ENCODE data around the gene CATSPERE.

Gene CATSPERE

GRCh38 chr1:244513493-244513892 is 52.4 kb downstream of the CATSPERE start:
- H3K79me2 ChIP-seq (ENCODE audit: insufficient read depth, low read length): no peaks in the 10 kb centered on the region
- no peak for DNase-seq
- peaks cover 14% of the 10 kb centered on the region for H3K9me3 ChIP-seq (ENCODE audit: insufficient read depth, low read length, severe bottlenecking)
- no peak for TF ChIP-seq CTCF (IDR thresholded peaks at IDR 0.05; ENCODE audit: borderline replicate concordance, extremely low read depth, low read length, poor library complexity, severe bottlenecking)
- no peak for TF ChIP-seq EZH2 (IDR thresholded peaks at IDR 0.05; ENCODE audit: borderline replicate concordance, low read depth, low read length, severe bottlenecking)
- H3K36me3 ChIP-seq (ENCODE audit: insufficient read depth, low read length): no peaks in the 10 kb centered on the region
- no peak overlapping the region for H3K9ac ChIP-seq (ENCODE audit: low read depth, low read length)
- no peak overlapping the region for H3K4me2 ChIP-seq (ENCODE audit: insufficient read depth, low read length)
- no peak for ATAC-seq (ENCODE audit: insufficient read depth, low read depth)
- H3K4me3 ChIP-seq (ENCODE audit: low read depth in 1 of 2, low read length in 2 of 2): no peak overlapping the region
- no peaks in the 10 kb centered on the region for H3K4me1 ChIP-seq (ENCODE audit: insufficient read depth, low read length)
- H3K27ac ChIP-seq (ENCODE audit: low read length): no peak overlapping the region
- no peaks in the 10 kb centered on the region for H3K27me3 ChIP-seq (ENCODE audit: insufficient read depth, low read length, poor library complexity)
- no peaks in the 10 kb centered on the region for H4K20me1 ChIP-seq (ENCODE audit: insufficient read depth, low read length)
- no peak overlapping the region for H2AFZ ChIP-seq (ENCODE audit: low read depth, low read length)

GRCh38 chr1:244515680-244516079 is 54.6 kb downstream of the CATSPERE start:
- H2AFZ ChIP-seq (ENCODE audit: low read depth, low read length): no peak overlapping the region
- H3K4me1 ChIP-seq (ENCODE audit: insufficient read depth, low read length): no peaks in the 10 kb centered on the region
- peaks cover 14% of the 10 kb centered on the region for H3K9me3 ChIP-seq (ENCODE audit: insufficient read depth, low read length, severe bottlenecking)

GRCh38 chr1:244536316-244536715 is 75.2 kb downstream of the CATSPERE start:
- Histone ChIP-seq H3K4me2 (ENCODE audit: insufficient read depth, low read length) (no peak overlapping the region), H3K79me2 (ENCODE audit: insufficient read depth, low read length) (no peaks in the 10 kb centered on the region), H4K20me1 (ENCODE audit: insufficient read depth, low read length) (no peaks in the 10 kb centered on the region), H3K27me3 (ENCODE audit: insufficient read depth, low read length, poor library complexity) (no peaks in the 10 kb centered on the region), H3K27ac (ENCODE audit: low read length) (no peak overlapping the region), H3K4me3 (ENCODE audit: low read depth in 1 of 2, low read length in 2 of 2) (no peak overlapping the region), H3K4me1 (ENCODE audit: insufficient read depth, low read length) (no peaks in the 10 kb centered on the region), H3K9me3 (ENCODE audit: insufficient read depth, low read length, severe bottlenecking) (no peaks in the 10 kb centered on the region), H2AFZ (ENCODE audit: low read depth, low read length) (no peak overlapping the region), H3K9ac (ENCODE audit: low read depth, low read length) (no peak overlapping the region), H3K36me3 (ENCODE audit: insufficient read depth, low read length) (no peaks in the 10 kb centered on the region)
- TF ChIP-seq CTCF (IDR thresholded peaks at IDR 0.05; ENCODE audit: borderline replicate concordance, extremely low read depth, low read length, poor library complexity, severe bottlenecking) (no peak), EZH2 (IDR thresholded peaks at IDR 0.05; ENCODE audit: borderline replicate concordance, low read depth, low read length, severe bottlenecking) (no peak)
- DNase-seq (no peak), ATAC-seq (ENCODE audit: insufficient read depth, low read depth) (no peak)

More at GRCh38 chr1:244515680-244516079, 54.6 kb downstream of the CATSPERE start:
- ATAC-seq (ENCODE audit: insufficient read depth, low read depth) (no peak), DNase-seq (no peak)
- H3K27ac ChIP-seq (ENCODE audit: low read length): no peak overlapping the region
- no peaks in the 10 kb centered on the region for H3K27me3 ChIP-seq (ENCODE audit: insufficient read depth, low read length, poor library complexity)
- TF ChIP-seq CTCF (IDR thresholded peaks at IDR 0.05; ENCODE audit: borderline replicate concordance, extremely low read depth, low read length, poor library complexity, severe bottlenecking): no peak
- no peak for TF ChIP-seq EZH2 (IDR thresholded peaks at IDR 0.05; ENCODE audit: borderline replicate concordance, low read depth, low read length, severe bottlenecking)
- H3K36me3 ChIP-seq (ENCODE audit: insufficient read depth, low read length): no peaks in the 10 kb centered on the region
- H3K9ac ChIP-seq (ENCODE audit: low read depth, low read length): no peak overlapping the region
- no peak overlapping the region for H3K4me2 ChIP-seq (ENCODE audit: insufficient read depth, low read length)
- no peak overlapping the region for H3K4me3 ChIP-seq (ENCODE audit: low read depth in 1 of 2, low read length in 2 of 2)
- no peaks in the 10 kb centered on the region for H3K79me2 ChIP-seq (ENCODE audit: insufficient read depth, low read length)
- no peaks in the 10 kb centered on the region for H4K20me1 ChIP-seq (ENCODE audit: insufficient read depth, low read length)

- DNase-seq (no peak), ATAC-seq (ENCODE audit: insufficient read depth, low read depth) (no peak)
- Histone ChIP-seq H3K79me2 (ENCODE audit: insufficient read depth, low read length) (no peaks in the 10 kb centered on the region), H3K9ac (ENCODE audit: low read depth, low read length) (no peak overlapping the region), H2AFZ (ENCODE audit: low read depth, low read length) (no peak overlapping the region), H3K27ac (ENCODE audit: low read length) (no peak overlapping the region), H3K4me1 (ENCODE audit: insufficient read depth, low read length) (no peaks in the 10 kb centered on the region), H3K4me3 (ENCODE audit: low read depth in 1 of 2, low read length in 2 of 2) (no peak overlapping the region), H3K27me3 (ENCODE audit: insufficient read depth, low read length, poor library complexity) (no peaks in the 10 kb centered on the region), H3K36me3 (ENCODE audit: insufficient read depth, low read length) (no peaks in the 10 kb centered on the region), H3K9me3 (ENCODE audit: insufficient read depth, low read length, severe bottlenecking) (no peaks in the 10 kb centered on the region), H4K20me1 (ENCODE audit: insufficient read depth, low read length) (no peaks in the 10 kb centered on the region), H3K4me2 (ENCODE audit: insufficient read depth, low read length) (no peak overlapping the region)
- TF ChIP-seq EZH2 (IDR thresholded peaks at IDR 0.05; ENCODE audit: borderline replicate concordance, low read depth, low read length, severe bottlenecking): no peak
- TF ChIP-seq CTCF (IDR thresholded peaks at IDR 0.05; ENCODE audit: borderline replicate concordance, extremely low read depth, low read length, poor library complexity, severe bottlenecking): no peak
These were observed 84.4 kb downstream of the CATSPERE start for GRCh38 chr1:244545511-244545910.

Data from DND-41 (cell line).